Liver (tissue), 3 donors: ENCODE data around the gene MAMSTR.

Experiments
- ATF3 ChIP-seq: IDR thresholded peaks from 2 replicates; pipeline ENCODE4 v1.6.1; 2016; ENCODE audit warnings: antibody characterized with exemption
- CTCF ChIP-seq: fragments of 150-350 bp; IDR thresholded peaks from 2 replicates; pipeline ENCODE4 v1.5.1; 2017; ENCODE audit warnings: improper control_type of control experiment, low read depth, low read length; ENCODE audit not compliant: missing input control
- FOXA1 ChIP-seq: IDR thresholded peaks from 2 replicates; pipeline ENCODE4 v1.6.1; 2016; ENCODE audit warnings: antibody characterized with exemption
- JUND ChIP-seq, 2 donors: IDR thresholded peaks; 2 replicates each; pipeline ENCODE4 v1.6.1; 2016; ENCODE audit warnings: antibody characterized with exemption in 2 of 2
- MAX ChIP-seq: IDR thresholded peaks from 2 replicates; pipeline ENCODE4 v1.6.1; 2016; ENCODE audit warnings: antibody characterized with exemption
- NR2F2 ChIP-seq: IDR thresholded peaks from 2 replicates; pipeline ENCODE4 v1.6.1; 2016; ENCODE audit warnings: antibody characterized with exemption
- RAD21 ChIP-seq, 2 donors: IDR thresholded peaks; 2 replicates each; pipeline ENCODE4 v1.6.1; 2016; ENCODE audit warnings: antibody characterized with exemption in 2 of 2, mild to moderate bottlenecking in 2 of 2
- REST ChIP-seq: IDR thresholded peaks from 2 replicates; pipeline ENCODE4 v1.6.1; 2016; ENCODE audit warnings: antibody characterized with exemption, mild to moderate bottlenecking
- RXRA ChIP-seq, 2 donors: IDR thresholded peaks; 2 replicates each; pipeline ENCODE4 v1.6.1; 2017 to 2018; ENCODE audit warnings: antibody characterized with exemption in 2 of 2, mild to moderate bottlenecking in 1 of 2
- TAF1 ChIP-seq: conservative IDR thresholded peaks from 2 replicates; pipeline ENCODE4 v1.6.1; 2016; ENCODE audit warnings: antibody characterized with exemption, mild to moderate bottlenecking
- YY1 ChIP-seq: IDR thresholded peaks from 2 replicates; pipeline ENCODE4 v1.6.1; 2016; ENCODE audit warnings: antibody characterized with exemption, mild to moderate bottlenecking
- donor health status: healthy.
- donor health status: healthy.

GRCh38 chr19:48768994-48769713, 49.6 kb upstream of the MAMSTR start:
- TF ChIP-seq CTCF (no peak), FOXA1 (no peak), RAD21 (IDR thresholded peaks at IDR 0.05) (peak; percentile 25 to 42), RXRA (IDR thresholded peaks at IDR 0.05) (peak; percentile 62 to 84), MAX (peak; percentile 49), JUND (IDR thresholded peaks at IDR 0.05) (peak in 1 of 2 donors; percentile 77), REST (peak; percentile 74), ATF3 (no peak), NR2F2 (no peak), YY1 (peak; percentile 75), TAF1 (peak; percentile 47)
